Measurements from ENCODE around the gene F10. TPM values are rescaled to one million over a fixed set of nuclear protein-coding genes. Genes with fewer than 3 reads are reported as not detected.

Gene F10
- total and polyA plus RNA-seq, 2 of the 13 experiments (the other 11 are each of a cell fraction or from before 2014, with no cell fraction given), result 58.4 to 237 TPM

DNA sequence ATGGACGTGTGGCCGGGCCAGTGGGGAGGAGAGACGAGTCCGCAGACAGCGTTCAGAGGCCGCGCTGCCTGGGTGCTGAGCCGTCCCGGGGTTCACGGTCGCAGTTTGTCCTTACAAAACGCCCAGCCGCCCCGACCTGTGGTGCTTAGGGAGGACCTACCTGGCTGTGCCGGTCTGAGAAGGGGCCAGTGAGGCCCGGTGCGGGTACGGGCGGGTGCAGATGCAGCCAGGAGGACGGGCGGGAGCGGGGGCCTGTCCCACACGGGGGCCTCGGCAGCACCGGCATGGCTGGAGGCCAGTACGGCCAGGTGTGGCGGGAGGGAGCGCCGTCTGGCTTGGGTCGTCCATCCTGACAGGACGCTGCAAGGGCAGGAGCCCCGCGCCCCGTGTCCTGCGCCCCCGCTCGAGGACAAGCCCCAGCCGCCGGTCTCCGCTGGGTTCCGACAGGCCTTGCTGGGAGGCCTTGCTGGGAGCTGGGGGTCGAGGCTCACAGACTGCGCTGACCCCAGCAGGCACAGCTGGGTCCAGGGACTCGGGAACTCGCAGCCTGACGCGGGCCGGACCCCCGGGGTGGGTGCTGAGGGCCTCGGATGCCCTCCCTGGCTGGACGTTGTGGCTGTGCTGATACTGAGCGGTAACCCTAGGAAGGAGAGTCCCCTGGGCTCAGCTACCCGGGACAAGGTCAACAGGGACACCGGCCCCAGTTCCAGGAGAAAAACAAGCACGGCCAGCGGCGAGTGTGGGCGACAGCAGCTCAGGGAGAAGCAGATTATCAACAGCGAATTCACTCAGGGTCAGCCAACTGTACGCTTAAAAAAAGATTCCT lies 30.6 kb downstream of the F10 start (continued):
- no peak for TF ChIP-seq HNF4G (IDR thresholded peaks at IDR 0.05; ENCODE audit: borderline replicate concordance, low read depth, low read length)
- TF ChIP-seq HNF4G (CRISPR knock-in tag; IDR thresholded peaks at IDR 0.05; ENCODE audit: borderline replicate concordance, low read depth), result 0 out of 2 replicates have a peak, but pooled peaks have one; percentile 8
- peak; percentile 46; the same call in 1 of the 2 replicates for TF ChIP-seq NFYB (CRISPR knock-in tag; IDR thresholded peaks at IDR 0.05)
- peak; percentile 47; the same call in 1 of the 2 replicates for TF ChIP-seq ZNF788 (CRISPR knock-in tag; IDR thresholded peaks at IDR 0.05; ENCODE audit: borderline replicate concordance)
- TF ChIP-seq HOXA9 (CRISPR knock-in tag; IDR thresholded peaks at IDR 0.05; ENCODE audit: borderline replicate concordance), result no peak; the same call in 1 of the 2 replicates
- TF ChIP-seq HNRNPLL (IDR thresholded peaks at IDR 0.05; ENCODE audit: low read depth, low read length, poor library complexity, severe bottlenecking), result peak; percentile 46
- no peak; the same call in 1 of the 2 replicates for TF ChIP-seq TGIF2 (CRISPR knock-in tag; IDR thresholded peaks at IDR 0.05)
- TF ChIP-seq NR3C1 (CRISPR knock-in tag; IDR thresholded peaks at IDR 0.05), result no peak
- TF ChIP-seq ZNF569 (CRISPR knock-in tag; IDR thresholded peaks at IDR 0.05; ENCODE audit: borderline replicate concordance), result no peak
- TF ChIP-seq ZNF33A (CRISPR knock-in tag; IDR thresholded peaks at IDR 0.05; ENCODE audit: borderline replicate concordance), result 0 out of 2 replicates have a peak, but pooled peaks have one; percentile 44
- TF ChIP-seq ZNF441 (CRISPR knock-in tag; IDR thresholded peaks at IDR 0.05; ENCODE audit: borderline replicate concordance), result 0 out of 2 replicates have a peak, but pooled peaks have one; percentile 38
- no peak for TF ChIP-seq ZNF382 (CRISPR knock-in tag; IDR thresholded peaks at IDR 0.05; ENCODE audit: borderline replicate concordance)
- no peak for TF ChIP-seq SOX13 (IDR thresholded peaks at IDR 0.05)
- TF ChIP-seq SOX13 (CRISPR knock-in tag; conservative IDR thresholded peaks at IDR 0.05 in 1 of 2, IDR thresholded peaks at IDR 0.05 in 1 of 2), result no peak
- no peak; the same call in 1 of the 2 replicates for TF ChIP-seq ZNF337 (CRISPR knock-in tag; IDR thresholded peaks at IDR 0.05; ENCODE audit: borderline replicate concordance, low read depth)
- peak; percentile 57; the same call in 1 of the 2 replicates for TF ChIP-seq ZNF709 (CRISPR knock-in tag; IDR thresholded peaks at IDR 0.05)
- TF ChIP-seq, protein P1, sequence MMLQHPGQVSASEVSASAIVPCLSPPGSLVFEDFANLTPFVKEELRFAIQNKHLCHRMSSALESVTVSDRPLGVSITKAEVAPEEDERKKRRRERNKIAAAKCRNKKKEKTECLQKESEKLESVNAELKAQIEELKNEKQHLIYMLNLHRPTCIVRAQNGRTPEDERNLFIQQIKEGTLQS (CRISPR knock-in tag; IDR thresholded peaks at IDR 0.05), result no peak
- TF ChIP-seq KLF9 (CRISPR knock-in tag; IDR thresholded peaks at IDR 0.05; ENCODE audit: low read depth), result no peak; the same call in 1 of the 2 replicates
- TF ChIP-seq KLF11 (CRISPR knock-in tag; IDR thresholded peaks at IDR 0.05), result 0 out of 2 replicates have a peak, but pooled peaks have one; percentile 14
- peak; percentile 55; the same call in 1 of the 2 replicates for TF ChIP-seq ARID2 (CRISPR knock-in tag; IDR thresholded peaks at IDR 0.05; ENCODE audit: borderline replicate concordance)
- TF ChIP-seq NFKB2 (CRISPR knock-in tag; IDR thresholded peaks at IDR 0.05; ENCODE audit: borderline replicate concordance), result no peak
- TF ChIP-seq, protein P2, sequence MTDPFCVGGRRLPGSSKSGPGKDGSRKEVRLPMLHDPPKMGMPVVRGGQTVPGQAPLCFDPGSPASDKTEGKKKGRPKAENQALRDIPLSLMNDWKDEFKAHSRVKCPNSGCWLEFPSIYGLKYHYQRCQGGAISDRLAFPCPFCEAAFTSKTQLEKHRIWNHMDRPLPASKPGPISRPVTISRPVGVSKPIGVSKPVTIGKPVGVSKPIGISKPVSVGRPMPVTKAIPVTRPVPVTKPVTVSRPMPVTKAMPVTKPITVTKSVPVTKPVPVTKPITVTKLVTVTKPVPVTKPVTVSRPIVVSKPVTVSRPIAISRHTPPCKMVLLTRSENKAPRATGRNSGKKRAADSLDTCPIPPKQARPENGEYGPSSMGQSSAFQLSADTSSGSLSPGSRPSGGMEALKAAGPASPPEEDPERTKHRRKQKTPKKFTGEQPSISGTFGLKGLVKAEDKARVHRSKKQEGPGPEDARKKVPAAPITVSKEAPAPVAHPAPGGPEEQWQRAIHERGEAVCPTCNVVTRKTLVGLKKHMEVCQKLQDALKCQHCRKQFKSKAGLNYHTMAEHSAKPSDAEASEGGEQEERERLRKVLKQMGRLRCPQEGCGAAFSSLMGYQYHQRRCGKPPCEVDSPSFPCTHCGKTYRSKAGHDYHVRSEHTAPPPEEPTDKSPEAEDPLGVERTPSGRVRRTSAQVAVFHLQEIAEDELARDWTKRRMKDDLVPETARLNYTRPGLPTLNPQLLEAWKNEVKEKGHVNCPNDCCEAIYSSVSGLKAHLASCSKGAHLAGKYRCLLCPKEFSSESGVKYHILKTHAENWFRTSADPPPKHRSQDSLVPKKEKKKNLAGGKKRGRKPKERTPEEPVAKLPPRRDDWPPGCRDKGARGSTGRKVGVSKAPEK (CRISPR knock-in tag; IDR thresholded peaks at IDR 0.05; ENCODE audit: borderline replicate concordance), result peak; percentile 81; the same call in 1 of the 2 replicates
- TF ChIP-seq, protein P3, sequence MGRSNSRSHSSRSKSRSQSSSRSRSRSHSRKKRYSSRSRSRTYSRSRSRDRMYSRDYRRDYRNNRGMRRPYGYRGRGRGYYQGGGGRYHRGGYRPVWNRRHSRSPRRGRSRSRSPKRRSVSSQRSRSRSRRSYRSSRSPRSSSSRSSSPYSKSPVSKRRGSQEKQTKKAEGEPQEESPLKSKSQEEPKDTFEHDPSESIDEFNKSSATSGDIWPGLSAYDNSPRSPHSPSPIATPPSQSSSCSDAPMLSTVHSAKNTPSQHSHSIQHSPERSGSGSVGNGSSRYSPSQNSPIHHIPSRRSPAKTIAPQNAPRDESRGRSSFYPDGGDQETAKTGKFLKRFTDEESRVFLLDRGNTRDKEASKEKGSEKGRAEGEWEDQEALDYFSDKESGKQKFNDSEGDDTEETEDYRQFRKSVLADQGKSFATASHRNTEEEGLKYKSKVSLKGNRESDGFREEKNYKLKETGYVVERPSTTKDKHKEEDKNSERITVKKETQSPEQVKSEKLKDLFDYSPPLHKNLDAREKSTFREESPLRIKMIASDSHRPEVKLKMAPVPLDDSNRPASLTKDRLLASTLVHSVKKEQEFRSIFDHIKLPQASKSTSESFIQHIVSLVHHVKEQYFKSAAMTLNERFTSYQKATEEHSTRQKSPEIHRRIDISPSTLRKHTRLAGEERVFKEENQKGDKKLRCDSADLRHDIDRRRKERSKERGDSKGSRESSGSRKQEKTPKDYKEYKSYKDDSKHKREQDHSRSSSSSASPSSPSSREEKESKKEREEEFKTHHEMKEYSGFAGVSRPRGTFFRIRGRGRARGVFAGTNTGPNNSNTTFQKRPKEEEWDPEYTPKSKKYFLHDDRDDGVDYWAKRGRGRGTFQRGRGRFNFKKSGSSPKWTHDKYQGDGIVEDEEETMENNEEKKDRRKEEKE (IDR thresholded peaks at IDR 0.05), result no peak
